ENCODE results near the gene C18orf54.

Gene C18orf54

GRCh38 chr18:54387631-54388030, 29.9 kb downstream of the C18orf54 start:
- no peak for TF ChIP-seq CTCF (IDR thresholded peaks at IDR 0.05; ENCODE audit: borderline replicate concordance, insufficient read depth, low read depth, low read length)
- H3K4me3 ChIP-seq (ENCODE audit: low read depth, low read length) = no peak overlapping the region

GRCh38 chr18:54388203-54389142, 30.8 kb downstream of the C18orf54 start:
- H3K4me3 ChIP-seq (ENCODE audit: low read depth, low read length) = no peak overlapping the region

GRCh38 chr18:54389143-54389505, 31.4 kb downstream of the C18orf54 start:
- no peak overlapping the region for H3K4me3 ChIP-seq (ENCODE audit: low read depth, low read length)
- TF ChIP-seq CTCF (IDR thresholded peaks at IDR 0.05; ENCODE audit: borderline replicate concordance, insufficient read depth, low read depth, low read length) = no peak

More at GRCh38 chr18:54388203-54389142, 30.8 kb downstream of the C18orf54 start:
- TF ChIP-seq CTCF (IDR thresholded peaks at IDR 0.05; ENCODE audit: borderline replicate concordance, insufficient read depth, low read depth, low read length) = no peak

- TF ChIP-seq CTCF (IDR thresholded peaks at IDR 0.05; ENCODE audit: borderline replicate concordance, insufficient read depth, low read depth, low read length) = no peak
- no peak overlapping the region for H3K4me3 ChIP-seq (ENCODE audit: low read depth, low read length)
Measured at GRCh38 chr18:54390838-54391237, 33.1 kb downstream of the C18orf54 start.

GRCh38 chr18:54392543-54393023, 34.9 kb downstream of the C18orf54 start:
- peak; percentile 52 for TF ChIP-seq CTCF (IDR thresholded peaks at IDR 0.05; ENCODE audit: borderline replicate concordance, insufficient read depth, low read depth, low read length)
- no peak overlapping the region for H3K4me3 ChIP-seq (ENCODE audit: low read depth, low read length)

- no peak for TF ChIP-seq CTCF (IDR thresholded peaks at IDR 0.05; ENCODE audit: borderline replicate concordance, insufficient read depth, low read depth, low read length)
- no peak overlapping the region for H3K4me3 ChIP-seq (ENCODE audit: low read depth, low read length)
Measured at GRCh38 chr18:54393648-54394294, 36.1 kb downstream of the C18orf54 start.

All from GM12875 (cell line).